Breast epithelium (tissue), 3 donors: ENCODE results near the gene PMFBP1.

Experiments used
- CTCF ChIP-seq, 3 donors: fragments of 450-650 bp; IDR thresholded peaks; one replicate each; pipeline ENCODE4 v1.5.1; 2016 to 2017; ENCODE audit warnings: antibody characterized with exemption in 3 of 3, mild to moderate bottlenecking in 3 of 3, moderate library complexity in 3 of 3
- POLR2A ChIP-seq: fragments of 450-650 bp; IDR thresholded peaks from one replicate; pipeline ENCODE4 v1.6.1; 2016; ENCODE audit warnings: antibody characterized with exemption, mild to moderate bottlenecking, moderate library complexity

- no peak for TF ChIP-seq CTCF (IDR thresholded peaks at IDR 0.05)
- TF ChIP-seq POLR2A, result no peak
These were observed 12.2 kb downstream of the PMFBP1 start for GRCh38 chr16:72159801-72160200.
